Gastrocnemius medialis (tissue), 4 donors: ENCODE measurements around the gene MARVELD1.

Experiments
- POLR2A ChIP-seq, 2 donors: fragments of 450-650 bp; IDR thresholded peaks; one replicate each; pipeline ENCODE4 v1.6.1; 2017; ENCODE audit warnings: antibody characterized with exemption in 2 of 2, mild to moderate bottlenecking in 2 of 2, moderate library complexity in 2 of 2
- TF ChIP-seq, protein P1 (sequence below), 5 experiments: fragments of 450-650 bp in 3 of 5; fragments of 200-600 bp in 2 of 5; sonication (generic) in 2 of 5; IDR thresholded peaks in 4 of 5; conservative IDR thresholded peaks in 1 of 5; 1 replicate in 4 of 5; 2 replicates in 1 of 5; pipeline ENCODE4 v1.5.1; 2016 to 2019; ENCODE audit warnings: antibody characterized with exemption in 5 of 5, mild to moderate bottlenecking in 3 of 5, moderate library complexity in 3 of 5

DNA sequence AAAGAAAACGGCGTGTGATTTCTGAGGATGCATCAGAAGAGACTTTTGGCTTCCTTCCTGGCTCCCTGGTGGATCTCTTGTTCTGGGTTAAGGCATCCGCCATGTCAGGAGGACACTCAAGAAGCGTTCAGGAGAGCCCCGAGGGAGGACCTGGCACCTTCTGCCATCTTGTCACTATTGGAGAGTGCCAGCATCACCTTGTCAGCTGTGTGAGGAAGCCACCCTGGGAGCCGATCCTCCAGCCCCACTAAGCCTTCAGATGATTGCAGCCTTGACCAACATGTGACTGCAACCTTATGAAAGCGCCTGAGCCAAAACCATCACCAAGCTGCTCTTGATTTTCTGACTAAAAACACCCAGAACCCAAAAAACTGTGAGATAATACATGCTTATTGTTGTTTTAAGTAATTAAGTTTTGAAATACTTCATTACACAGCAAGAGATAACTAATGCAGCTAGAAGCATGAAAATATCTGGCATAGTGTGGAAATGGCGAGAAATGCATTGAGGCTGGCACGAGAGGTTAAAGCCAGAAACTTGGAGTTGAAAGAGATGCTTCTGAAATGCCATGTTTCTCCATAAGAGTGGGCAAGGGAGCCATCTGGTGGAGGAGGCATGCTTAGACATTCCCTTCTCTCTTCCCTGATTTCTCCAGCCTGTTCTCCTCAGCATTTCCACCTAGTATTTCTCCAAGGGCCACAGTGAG, 18.0 kb downstream of the MARVELD1 start:
- TF ChIP-seq POLR2A (IDR thresholded peaks at IDR 0.05) = no peak
- TF ChIP-seq, protein P1, sequence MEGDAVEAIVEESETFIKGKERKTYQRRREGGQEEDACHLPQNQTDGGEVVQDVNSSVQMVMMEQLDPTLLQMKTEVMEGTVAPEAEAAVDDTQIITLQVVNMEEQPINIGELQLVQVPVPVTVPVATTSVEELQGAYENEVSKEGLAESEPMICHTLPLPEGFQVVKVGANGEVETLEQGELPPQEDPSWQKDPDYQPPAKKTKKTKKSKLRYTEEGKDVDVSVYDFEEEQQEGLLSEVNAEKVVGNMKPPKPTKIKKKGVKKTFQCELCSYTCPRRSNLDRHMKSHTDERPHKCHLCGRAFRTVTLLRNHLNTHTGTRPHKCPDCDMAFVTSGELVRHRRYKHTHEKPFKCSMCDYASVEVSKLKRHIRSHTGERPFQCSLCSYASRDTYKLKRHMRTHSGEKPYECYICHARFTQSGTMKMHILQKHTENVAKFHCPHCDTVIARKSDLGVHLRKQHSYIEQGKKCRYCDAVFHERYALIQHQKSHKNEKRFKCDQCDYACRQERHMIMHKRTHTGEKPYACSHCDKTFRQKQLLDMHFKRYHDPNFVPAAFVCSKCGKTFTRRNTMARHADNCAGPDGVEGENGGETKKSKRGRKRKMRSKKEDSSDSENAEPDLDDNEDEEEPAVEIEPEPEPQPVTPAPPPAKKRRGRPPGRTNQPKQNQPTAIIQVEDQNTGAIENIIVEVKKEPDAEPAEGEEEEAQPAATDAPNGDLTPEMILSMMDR (IDR thresholded peaks at IDR 0.05 in 4 of 5, conservative IDR thresholded peaks at IDR 0.05 in 1 of 5) = peak; percentile 63 to 88 (median 84)
